Measurements from ENCODE around the gene TGM2. TPM values are rescaled to one million over a fixed set of nuclear protein-coding genes. Genes with fewer than 3 reads are reported as not detected.

The TGM2 gene
- total RNA-seq, 2 experiments from 2014 or later, result 0.35 TPM

GRCh38 chr20:38120625-38120988, 44.5 kb downstream of the TGM2 start:
- H3K27ac Mint-ChIP-seq, result no peak overlapping the region
- H3K27me3 Mint-ChIP-seq, result peaks cover 20% of the 10 kb centered on the region
- peaks cover 9% of the 10 kb centered on the region for H3K4me1 Mint-ChIP-seq
- no peak overlapping the region for H3K4me3 Mint-ChIP-seq
- ATAC-seq (no peak), DNase-seq (no peak)
- CTCF ChIA-PET, result interaction anchor here (0.8 to 0.9 kb wide), 2 partner anchors 10 to 100 kb away, joined by 3 to 5 read pairs; no protein-coding TSS in a partner anchor
- H3K9me3 Mint-ChIP-seq (ENCODE audit: low read depth), result no peaks in the 10 kb centered on the region
- H3K36me3 Mint-ChIP-seq, result no peaks in the 10 kb centered on the region

GRCh38 chr20:38119446-38119845, 45.6 kb downstream of the TGM2 start:
- Mint-ChIP-seq H3K36me3 (no peaks in the 10 kb centered on the region), H3K27me3 (peaks cover 20% of the 10 kb centered on the region), H3K4me3 (no peak overlapping the region), H3K4me1 (peaks cover 9% of the 10 kb centered on the region), H3K9me3 (ENCODE audit: low read depth) (no peaks in the 10 kb centered on the region), H3K27ac (no peak overlapping the region)
- DNase-seq (no peak), ATAC-seq (no peak)
- CTCF ChIA-PET, result interaction anchor here (0.9 kb wide), 1 partner anchor 9 kb away, joined by 3 read pairs; no protein-coding TSS in a partner anchor

GRCh38 chr20:38117635-38118034, 47.4 kb downstream of the TGM2 start:
- DNase-seq, result peak; percentile 12
- CTCF ChIA-PET, result no interaction called here
- no peak overlapping the region for H3K27ac Mint-ChIP-seq
- ATAC-seq, result no peak
- H3K4me3 Mint-ChIP-seq, result no peak overlapping the region
- peaks cover 11% of the 10 kb centered on the region for H3K4me1 Mint-ChIP-seq
- H3K36me3 Mint-ChIP-seq, result no peaks in the 10 kb centered on the region
- H3K9me3 Mint-ChIP-seq (ENCODE audit: low read depth), result no peaks in the 10 kb centered on the region
- H3K27me3 Mint-ChIP-seq, result peaks cover 20% of the 10 kb centered on the region

DNA sequence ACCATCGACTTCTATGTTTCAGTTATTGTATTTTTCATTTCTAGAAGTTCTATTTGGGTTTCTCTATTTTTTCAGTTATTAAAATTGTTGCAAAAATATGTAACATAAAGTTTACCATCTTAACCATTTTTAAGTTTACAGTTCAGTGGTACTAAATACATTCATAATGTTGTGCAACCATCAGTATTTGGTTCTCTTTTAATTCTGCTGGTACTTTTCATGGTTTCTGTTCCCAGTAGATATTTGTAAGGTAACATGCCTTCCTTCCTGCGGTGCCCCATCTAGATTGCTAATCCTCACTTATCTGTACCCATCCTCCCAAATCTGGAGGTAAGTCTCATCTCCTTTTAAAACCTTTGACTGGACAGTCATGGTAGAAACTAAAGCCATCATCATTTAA, 47.9 kb downstream of the TGM2 start:
- Mint-ChIP-seq H3K27me3 (peaks cover 20% of the 10 kb centered on the region), H3K4me1 (peaks cover 10% of the 10 kb centered on the region), H3K36me3 (no peaks in the 10 kb centered on the region), H3K4me3 (no peak overlapping the region), H3K27ac (no peak overlapping the region), H3K9me3 (ENCODE audit: low read depth) (no peaks in the 10 kb centered on the region)
- DNase-seq (no peak), ATAC-seq (no peak)
- CTCF ChIA-PET, result no interaction called here

DNA sequence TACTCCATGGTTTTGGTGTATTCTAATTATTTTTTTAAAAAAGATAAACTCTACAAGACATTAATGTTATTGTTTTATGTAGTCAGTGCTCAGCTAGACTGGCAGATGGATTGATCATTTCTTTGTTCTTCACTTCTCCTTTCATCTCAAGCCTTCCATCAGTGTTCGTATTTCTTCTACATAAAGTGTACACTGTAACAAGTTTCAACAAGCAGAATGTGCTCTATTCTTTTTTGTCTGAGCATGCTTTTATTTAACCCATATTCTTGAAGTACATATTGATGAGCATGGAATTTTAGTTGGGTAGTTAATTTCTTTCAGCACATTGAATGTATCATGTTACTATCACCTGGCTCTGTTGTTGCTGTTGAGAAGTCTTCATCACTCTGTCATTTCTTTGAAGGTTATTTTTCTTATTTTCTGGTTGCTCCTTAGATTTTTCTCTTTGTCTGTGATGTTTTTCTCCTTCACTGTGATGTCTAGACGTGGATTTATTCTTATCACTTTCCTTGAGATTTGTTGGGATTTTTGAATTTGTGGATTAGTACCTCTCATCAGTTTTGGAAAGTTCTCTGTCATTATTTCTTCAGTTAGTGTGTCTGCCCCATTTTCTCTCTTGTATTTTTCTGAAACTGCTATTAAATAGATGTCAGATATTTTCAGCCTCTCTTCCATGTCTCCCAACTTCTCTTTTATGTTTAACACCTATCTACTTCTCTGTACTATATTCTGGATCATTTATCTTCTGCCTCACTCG, 48.5 kb downstream of the TGM2 start:
- DNase-seq, result no peak
- H3K4me3 Mint-ChIP-seq, result no peak overlapping the region
- no peak for ATAC-seq
- H3K9me3 Mint-ChIP-seq (ENCODE audit: low read depth), result no peaks in the 10 kb centered on the region
- H3K36me3 Mint-ChIP-seq, result no peaks in the 10 kb centered on the region
- no peak overlapping the region for H3K27ac Mint-ChIP-seq
- CTCF ChIA-PET, result no interaction called here
- H3K27me3 Mint-ChIP-seq, result peaks cover 20% of the 10 kb centered on the region
- peaks cover 10% of the 10 kb centered on the region for H3K4me1 Mint-ChIP-seq

GRCh38 chr20:38115896-38116295, 49.2 kb downstream of the TGM2 start:
- CTCF ChIA-PET, result no interaction called here
- DNase-seq (no peak), ATAC-seq (no peak)
- Mint-ChIP-seq H3K9me3 (ENCODE audit: low read depth) (no peaks in the 10 kb centered on the region), H3K27ac (no peak overlapping the region), H3K36me3 (no peaks in the 10 kb centered on the region), H3K4me3 (no peak overlapping the region), H3K4me1 (peaks cover 10% of the 10 kb centered on the region), H3K27me3 (peaks cover 20% of the 10 kb centered on the region)

DNA sequence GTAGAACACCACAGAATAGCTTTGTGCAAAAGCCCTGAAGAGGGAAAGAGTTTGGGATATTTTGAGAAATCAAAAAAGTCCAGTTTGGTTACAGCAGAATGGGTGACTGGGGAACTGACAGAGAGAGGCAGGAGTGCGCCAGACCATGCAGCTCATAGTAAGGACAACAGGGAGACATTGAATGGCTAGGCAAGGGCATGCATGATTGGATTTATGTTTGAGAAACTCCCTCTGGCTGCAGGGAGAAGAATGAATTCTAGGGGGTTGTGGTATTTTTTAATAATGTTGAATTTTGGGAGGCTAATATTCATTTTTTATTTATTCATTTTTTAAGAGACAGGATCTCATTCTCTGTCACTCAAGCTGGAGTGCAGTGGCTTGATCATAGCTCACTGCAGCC, 49.9 kb downstream of the TGM2 start:
- peak; percentile 32 for DNase-seq
- H3K9me3 Mint-ChIP-seq (ENCODE audit: low read depth), result no peaks in the 10 kb centered on the region
- peaks cover 20% of the 10 kb centered on the region for H3K27me3 Mint-ChIP-seq
- CTCF ChIA-PET, result interaction anchor here (1.6 to 4.1 kb wide), 4 partner anchors 32 to 106 kb away, joined by 4 to 38 read pairs (median 10); no protein-coding TSS in a partner anchor
- no peaks in the 10 kb centered on the region for H3K36me3 Mint-ChIP-seq
- H3K27ac Mint-ChIP-seq, result no peak overlapping the region
- H3K4me1 Mint-ChIP-seq, result peaks cover 10% of the 10 kb centered on the region
- H3K4me3 Mint-ChIP-seq, result no peak overlapping the region
- no peak for ATAC-seq

- CTCF ChIA-PET, result interaction anchor here (0.6 to 4.1 kb wide), 8 partner anchors 9 to 109 kb away, joined by 3 to 38 read pairs (median 6); no protein-coding TSS in a partner anchor
Measured at GRCh38 chr20:38114353-38114791, 50.7 kb downstream of the TGM2 start.

GRCh38 chr20:38113401-38114325, 51.4 kb downstream of the TGM2 start:
- Mint-ChIP-seq H3K36me3 (no peaks in the 10 kb centered on the region), H3K9me3 (ENCODE audit: low read depth) (no peaks in the 10 kb centered on the region), H3K4me1 (peaks cover 10% of the 10 kb centered on the region), H3K27me3 (peaks cover 20% of the 10 kb centered on the region), H3K27ac (peak overlapping the region; percentile 12), H3K4me3 (no peak overlapping the region)
- CTCF ChIA-PET, result interaction anchor here (0.6 to 4.1 kb wide), 12 partner anchors 10 to 110 kb away, joined by 3 to 38 read pairs (median 4); no protein-coding TSS in a partner anchor
- ATAC-seq (peak; percentile 57), DNase-seq (peak; percentile 69)

More at GRCh38 chr20:38114353-38114791, 50.7 kb downstream of the TGM2 start:
- Mint-ChIP-seq H3K36me3 (no peaks in the 10 kb centered on the region), H3K27ac (no peak overlapping the region), H3K9me3 (ENCODE audit: low read depth) (no peaks in the 10 kb centered on the region), H3K27me3 (peaks cover 20% of the 10 kb centered on the region), H3K4me1 (peaks cover 10% of the 10 kb centered on the region), H3K4me3 (no peak overlapping the region)
- ATAC-seq (no peak), DNase-seq (peak; percentile 31)

DNA sequence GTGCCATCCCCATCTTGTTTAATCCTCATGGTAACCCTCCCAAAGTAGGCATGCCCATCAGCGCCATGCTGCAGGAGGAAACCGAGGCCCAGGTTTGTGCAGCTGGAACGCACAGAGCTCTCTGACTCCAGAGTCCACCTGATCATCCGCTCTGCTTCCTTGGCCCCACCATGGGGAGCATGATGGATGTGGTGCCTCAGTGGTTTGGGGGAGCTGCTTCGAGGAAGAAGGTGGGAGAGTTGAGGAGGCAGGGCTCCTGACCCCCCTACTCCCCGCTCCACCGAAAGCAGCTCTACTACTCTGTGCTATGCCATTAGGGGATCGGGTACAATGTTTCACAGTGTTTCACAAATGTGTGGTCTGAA, 52.2 kb downstream of the TGM2 start:
- peaks cover 15% of the 10 kb centered on the region for H3K27me3 Mint-ChIP-seq
- CTCF ChIA-PET, result interaction anchor here (0.9 to 4.1 kb wide), 8 partner anchors 16 to 108 kb away, joined by 3 to 38 read pairs (median 3); no protein-coding TSS in a partner anchor
- no peak overlapping the region for H3K4me3 Mint-ChIP-seq
- peaks cover 10% of the 10 kb centered on the region for H3K4me1 Mint-ChIP-seq
- H3K9me3 Mint-ChIP-seq (ENCODE audit: low read depth), result no peaks in the 10 kb centered on the region
- no peak overlapping the region for H3K27ac Mint-ChIP-seq
- peak; percentile 27 for DNase-seq
- ATAC-seq, result no peak
- no peaks in the 10 kb centered on the region for H3K36me3 Mint-ChIP-seq

- CTCF ChIA-PET, result interaction anchor here (0.9 to 4.1 kb wide), 7 partner anchors 15 to 109 kb away, joined by 3 to 38 read pairs (median 3); no protein-coding TSS in a partner anchor
- Mint-ChIP-seq H3K4me1 (peaks cover 10% of the 10 kb centered on the region), H3K27ac (no peak overlapping the region), H3K27me3 (peaks cover 10% of the 10 kb centered on the region), H3K9me3 (ENCODE audit: low read depth) (no peaks in the 10 kb centered on the region), H3K4me3 (no peak overlapping the region), H3K36me3 (no peaks in the 10 kb centered on the region)
- ATAC-seq, result no peak
- DNase-seq, result peak; percentile 15
Measured at GRCh38 chr20:38112261-38112929, 52.7 kb downstream of the TGM2 start.

GRCh38 chr20:38111366-38112232, 53.5 kb downstream of the TGM2 start:
- Mint-ChIP-seq H3K9me3 (ENCODE audit: low read depth) (no peaks in the 10 kb centered on the region), H3K27me3 (peaks cover 2% of the 10 kb centered on the region), H3K36me3 (no peaks in the 10 kb centered on the region), H3K4me3 (no peak overlapping the region), H3K27ac (peak overlapping the region; percentile 17), H3K4me1 (peaks cover 10% of the 10 kb centered on the region)
- ATAC-seq (no peak), DNase-seq (peak; percentile 21)
- CTCF ChIA-PET, result interaction anchor here (4.1 kb wide), 1 partner anchor 110 kb away, joined by 38 read pairs; no protein-coding TSS in a partner anchor

All from activated CD8-positive, alpha-beta memory T cell treated with anti-CD3 and anti-CD28 coated beads, Interleukin-2, amount 10 ng/mL, durations not matched to agents 7 days and 5 days (primary cell).